ENCODE measurements around the gene CDC42. TPM values are rescaled to one million over a fixed set of nuclear protein-coding genes. Genes with fewer than 3 reads are reported as not detected.

Gene CDC42
- total and polyA plus RNA-seq, 10 of the 15 experiments (the other 5 are each of a cell fraction or from before 2014, with no cell fraction given) = 184 to 479 (median 326) TPM

DNA sequence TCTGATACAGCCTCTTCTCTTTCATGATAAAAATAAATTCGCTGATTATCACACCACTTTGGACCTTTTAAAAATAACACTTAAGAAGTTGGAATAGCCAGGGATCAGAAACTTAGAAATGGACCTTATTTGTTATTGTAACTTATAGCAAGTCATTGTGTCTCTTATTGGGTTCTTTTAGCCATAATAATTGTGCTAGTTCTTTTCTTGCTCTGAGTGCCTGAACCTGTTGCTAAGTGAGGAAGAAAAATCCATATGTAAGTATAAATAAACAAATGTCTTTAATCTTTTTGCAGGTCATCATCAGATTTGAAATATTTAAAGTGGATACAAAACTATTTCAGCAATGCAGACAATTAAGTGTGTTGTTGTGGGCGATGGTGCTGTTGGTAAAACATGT, 25.6 kb downstream of the CDC42 start (continued):
- TF ChIP-seq, protein P1, sequence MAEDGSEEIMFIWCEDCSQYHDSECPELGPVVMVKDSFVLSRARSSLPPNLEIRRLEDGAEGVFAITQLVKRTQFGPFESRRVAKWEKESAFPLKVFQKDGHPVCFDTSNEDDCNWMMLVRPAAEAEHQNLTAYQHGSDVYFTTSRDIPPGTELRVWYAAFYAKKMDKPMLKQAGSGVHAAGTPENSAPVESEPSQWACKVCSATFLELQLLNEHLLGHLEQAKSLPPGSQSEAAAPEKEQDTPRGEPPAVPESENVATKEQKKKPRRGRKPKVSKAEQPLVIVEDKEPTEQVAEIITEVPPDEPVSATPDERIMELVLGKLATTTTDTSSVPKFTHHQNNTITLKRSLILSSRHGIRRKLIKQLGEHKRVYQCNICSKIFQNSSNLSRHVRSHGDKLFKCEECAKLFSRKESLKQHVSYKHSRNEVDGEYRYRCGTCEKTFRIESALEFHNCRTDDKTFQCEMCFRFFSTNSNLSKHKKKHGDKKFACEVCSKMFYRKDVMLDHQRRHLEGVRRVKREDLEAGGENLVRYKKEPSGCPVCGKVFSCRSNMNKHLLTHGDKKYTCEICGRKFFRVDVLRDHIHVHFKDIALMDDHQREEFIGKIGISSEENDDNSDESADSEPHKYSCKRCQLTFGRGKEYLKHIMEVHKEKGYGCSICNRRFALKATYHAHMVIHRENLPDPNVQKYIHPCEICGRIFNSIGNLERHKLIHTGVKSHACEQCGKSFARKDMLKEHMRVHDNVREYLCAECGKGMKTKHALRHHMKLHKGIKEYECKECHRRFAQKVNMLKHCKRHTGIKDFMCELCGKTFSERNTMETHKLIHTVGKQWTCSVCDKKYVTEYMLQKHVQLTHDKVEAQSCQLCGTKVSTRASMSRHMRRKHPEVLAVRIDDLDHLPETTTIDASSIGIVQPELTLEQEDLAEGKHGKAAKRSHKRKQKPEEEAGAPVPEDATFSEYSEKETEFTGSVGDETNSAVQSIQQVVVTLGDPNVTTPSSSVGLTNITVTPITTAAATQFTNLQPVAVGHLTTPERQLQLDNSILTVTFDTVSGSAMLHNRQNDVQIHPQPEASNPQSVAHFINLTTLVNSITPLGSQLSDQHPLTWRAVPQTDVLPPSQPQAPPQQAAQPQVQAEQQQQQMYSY (CRISPR knock-in tag; IDR thresholded peaks at IDR 0.05) = no peak
- TF ChIP-seq, protein P2, sequence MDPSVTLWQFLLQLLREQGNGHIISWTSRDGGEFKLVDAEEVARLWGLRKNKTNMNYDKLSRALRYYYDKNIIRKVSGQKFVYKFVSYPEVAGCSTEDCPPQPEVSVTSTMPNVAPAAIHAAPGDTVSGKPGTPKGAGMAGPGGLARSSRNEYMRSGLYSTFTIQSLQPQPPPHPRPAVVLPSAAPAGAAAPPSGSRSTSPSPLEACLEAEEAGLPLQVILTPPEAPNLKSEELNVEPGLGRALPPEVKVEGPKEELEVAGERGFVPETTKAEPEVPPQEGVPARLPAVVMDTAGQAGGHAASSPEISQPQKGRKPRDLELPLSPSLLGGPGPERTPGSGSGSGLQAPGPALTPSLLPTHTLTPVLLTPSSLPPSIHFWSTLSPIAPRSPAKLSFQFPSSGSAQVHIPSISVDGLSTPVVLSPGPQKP (IDR thresholded peaks at IDR 0.05; ENCODE audit: low read depth, low read length) = no peak
- TF ChIP-seq EP300 (IDR thresholded peaks at IDR 0.05; ENCODE audit: borderline replicate concordance in 1 of 2, control insufficient read depth in 1 of 2, low read depth in 2 of 2, low read length in 2 of 2) = no peak
- TF ChIP-seq CREB1 (IDR thresholded peaks at IDR 0.05; ENCODE audit: low read depth) = no peak
- no peak for TF ChIP-seq CBFB (IDR thresholded peaks at IDR 0.05; ENCODE audit: low read depth)
- TF ChIP-seq, protein P3, sequence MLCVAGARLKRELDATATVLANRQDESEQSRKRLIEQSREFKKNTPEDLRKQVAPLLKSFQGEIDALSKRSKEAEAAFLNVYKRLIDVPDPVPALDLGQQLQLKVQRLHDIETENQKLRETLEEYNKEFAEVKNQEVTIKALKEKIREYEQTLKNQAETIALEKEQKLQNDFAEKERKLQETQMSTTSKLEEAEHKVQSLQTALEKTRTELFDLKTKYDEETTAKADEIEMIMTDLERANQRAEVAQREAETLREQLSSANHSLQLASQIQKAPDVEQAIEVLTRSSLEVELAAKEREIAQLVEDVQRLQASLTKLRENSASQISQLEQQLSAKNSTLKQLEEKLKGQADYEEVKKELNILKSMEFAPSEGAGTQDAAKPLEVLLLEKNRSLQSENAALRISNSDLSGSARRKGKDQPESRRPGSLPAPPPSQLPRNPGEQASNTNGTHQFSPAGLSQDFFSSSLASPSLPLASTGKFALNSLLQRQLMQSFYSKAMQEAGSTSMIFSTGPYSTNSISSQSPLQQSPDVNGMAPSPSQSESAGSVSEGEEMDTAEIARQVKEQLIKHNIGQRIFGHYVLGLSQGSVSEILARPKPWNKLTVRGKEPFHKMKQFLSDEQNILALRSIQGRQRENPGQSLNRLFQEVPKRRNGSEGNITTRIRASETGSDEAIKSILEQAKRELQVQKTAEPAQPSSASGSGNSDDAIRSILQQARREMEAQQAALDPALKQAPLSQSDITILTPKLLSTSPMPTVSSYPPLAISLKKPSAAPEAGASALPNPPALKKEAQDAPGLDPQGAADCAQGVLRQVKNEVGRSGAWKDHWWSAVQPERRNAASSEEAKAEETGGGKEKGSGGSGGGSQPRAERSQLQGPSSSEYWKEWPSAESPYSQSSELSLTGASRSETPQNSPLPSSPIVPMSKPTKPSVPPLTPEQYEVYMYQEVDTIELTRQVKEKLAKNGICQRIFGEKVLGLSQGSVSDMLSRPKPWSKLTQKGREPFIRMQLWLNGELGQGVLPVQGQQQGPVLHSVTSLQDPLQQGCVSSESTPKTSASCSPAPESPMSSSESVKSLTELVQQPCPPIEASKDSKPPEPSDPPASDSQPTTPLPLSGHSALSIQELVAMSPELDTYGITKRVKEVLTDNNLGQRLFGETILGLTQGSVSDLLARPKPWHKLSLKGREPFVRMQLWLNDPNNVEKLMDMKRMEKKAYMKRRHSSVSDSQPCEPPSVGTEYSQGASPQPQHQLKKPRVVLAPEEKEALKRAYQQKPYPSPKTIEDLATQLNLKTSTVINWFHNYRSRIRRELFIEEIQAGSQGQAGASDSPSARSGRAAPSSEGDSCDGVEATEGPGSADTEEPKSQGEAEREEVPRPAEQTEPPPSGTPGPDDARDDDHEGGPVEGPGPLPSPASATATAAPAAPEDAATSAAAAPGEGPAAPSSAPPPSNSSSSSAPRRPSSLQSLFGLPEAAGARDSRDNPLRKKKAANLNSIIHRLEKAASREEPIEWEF (IDR thresholded peaks at IDR 0.05; ENCODE audit: insufficient replicate concordance, low read depth, low read length) = no peak
- no peak for TF ChIP-seq MXI1 (IDR thresholded peaks at IDR 0.05; ENCODE audit: low read depth, low read length)

Data from GM12878 (cell line).